ENCODE data around the gene TNKS2. TPM values are rescaled to one million over a fixed set of nuclear protein-coding genes. Genes with fewer than 3 reads are reported as not detected.

Gene TNKS2
- total RNA-seq, 1 donor from 2014 or later: 56.2 TPM

DNA sequence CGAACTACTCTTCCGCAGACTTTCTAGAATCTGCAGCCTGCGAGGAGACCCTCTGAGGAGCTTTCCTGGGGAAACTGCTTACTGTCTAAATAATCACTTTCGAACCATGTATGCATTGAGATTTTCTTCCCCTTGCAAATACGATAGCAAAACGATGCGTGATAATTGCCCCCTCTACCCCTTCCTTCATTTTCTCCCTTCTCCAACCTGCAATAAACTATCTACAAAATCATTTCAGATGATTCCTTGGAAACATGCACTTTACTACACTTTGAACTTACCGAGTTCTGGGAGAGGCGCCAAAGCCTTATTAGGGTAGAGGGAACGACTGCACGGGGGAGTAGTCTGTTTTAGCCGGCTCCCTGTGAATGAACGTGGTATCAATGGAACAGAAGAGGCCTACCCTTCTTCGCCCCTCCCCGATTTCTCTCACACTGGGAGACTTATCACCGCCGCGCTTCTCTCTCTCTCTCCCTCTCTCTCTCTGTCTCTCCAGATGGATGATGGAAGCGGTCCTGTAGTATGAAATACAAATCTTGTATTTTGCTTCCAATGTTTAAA is 111.0 kb downstream of the TNKS2 start, which contains the start of gene FGFBP3:
Gene FGFBP3, minus strand, starts transcription at position 370 of the 561 bp plus-strand sequence. CDS start 517 bp downstream, outside the sequence.
- Histone ChIP-seq H2AFZ (ENCODE audit: low read depth, low read length) (peak within 1 kb of the TSS; percentile 90), H3K4me3 (ENCODE audit: insufficient read depth, low read depth, low read length) (peak within 1 kb of the TSS; percentile 79), H3K27ac (ENCODE audit: low read depth, low read length) (no peak within 1 kb of the TSS), H3K9ac (ENCODE audit: low read length) (peak within 1 kb of the TSS; percentile 65), H4K20me1 (ENCODE audit: insufficient read depth, low read length) (peaks cover 7% of the 10 kb centered on the region), H3K4me2 (ENCODE audit: low read length) (peak within 1 kb of the TSS; percentile 91), H3K4me1 (ENCODE audit: insufficient read depth, low read length) (peaks cover 3% of the 10 kb centered on the region), H3K36me3 (ENCODE audit: insufficient read depth, low read length) (no peaks in the 10 kb centered on the region), H3K27me3 (ENCODE audit: insufficient read depth, low read length) (no peaks in the 10 kb centered on the region), H3K79me2 (ENCODE audit: insufficient read depth, low read length) (no peaks in the 10 kb centered on the region), H3K9me3 (ENCODE audit: insufficient read depth, low read depth, low read length) (no peaks in the 10 kb centered on the region)
- Mint-ChIP-seq H3K27ac (ENCODE audit: unreplicated experiment) (peak within 1 kb of the TSS; percentile 14), H3K4me3 (ENCODE audit: unreplicated experiment) (peak within 1 kb of the TSS; percentile 89), H3K9me3 (ENCODE audit: unreplicated experiment) (no peaks in the 10 kb centered on the region), H3K36me3 (ENCODE audit: low read depth, unreplicated experiment) (no peaks in the 10 kb centered on the region), H3K4me1 (ENCODE audit: low read depth, unreplicated experiment) (peaks cover 6% of the 10 kb centered on the region), H3K27me3 (ENCODE audit: low read depth, unreplicated experiment) (no peaks in the 10 kb centered on the region)
- TF ChIP-seq, protein P1, sequence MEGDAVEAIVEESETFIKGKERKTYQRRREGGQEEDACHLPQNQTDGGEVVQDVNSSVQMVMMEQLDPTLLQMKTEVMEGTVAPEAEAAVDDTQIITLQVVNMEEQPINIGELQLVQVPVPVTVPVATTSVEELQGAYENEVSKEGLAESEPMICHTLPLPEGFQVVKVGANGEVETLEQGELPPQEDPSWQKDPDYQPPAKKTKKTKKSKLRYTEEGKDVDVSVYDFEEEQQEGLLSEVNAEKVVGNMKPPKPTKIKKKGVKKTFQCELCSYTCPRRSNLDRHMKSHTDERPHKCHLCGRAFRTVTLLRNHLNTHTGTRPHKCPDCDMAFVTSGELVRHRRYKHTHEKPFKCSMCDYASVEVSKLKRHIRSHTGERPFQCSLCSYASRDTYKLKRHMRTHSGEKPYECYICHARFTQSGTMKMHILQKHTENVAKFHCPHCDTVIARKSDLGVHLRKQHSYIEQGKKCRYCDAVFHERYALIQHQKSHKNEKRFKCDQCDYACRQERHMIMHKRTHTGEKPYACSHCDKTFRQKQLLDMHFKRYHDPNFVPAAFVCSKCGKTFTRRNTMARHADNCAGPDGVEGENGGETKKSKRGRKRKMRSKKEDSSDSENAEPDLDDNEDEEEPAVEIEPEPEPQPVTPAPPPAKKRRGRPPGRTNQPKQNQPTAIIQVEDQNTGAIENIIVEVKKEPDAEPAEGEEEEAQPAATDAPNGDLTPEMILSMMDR (IDR thresholded peaks at IDR 0.05; ENCODE audit: insufficient read depth, low read depth, low read length): no peak
- TF ChIP-seq EZH2 (IDR thresholded peaks at IDR 0.05; ENCODE audit: insufficient read depth, low read length): no peak
- no peak for FAIRE-seq
- peak; percentile 52 for DNase-seq (ENCODE audit: low read depth)

DNA sequence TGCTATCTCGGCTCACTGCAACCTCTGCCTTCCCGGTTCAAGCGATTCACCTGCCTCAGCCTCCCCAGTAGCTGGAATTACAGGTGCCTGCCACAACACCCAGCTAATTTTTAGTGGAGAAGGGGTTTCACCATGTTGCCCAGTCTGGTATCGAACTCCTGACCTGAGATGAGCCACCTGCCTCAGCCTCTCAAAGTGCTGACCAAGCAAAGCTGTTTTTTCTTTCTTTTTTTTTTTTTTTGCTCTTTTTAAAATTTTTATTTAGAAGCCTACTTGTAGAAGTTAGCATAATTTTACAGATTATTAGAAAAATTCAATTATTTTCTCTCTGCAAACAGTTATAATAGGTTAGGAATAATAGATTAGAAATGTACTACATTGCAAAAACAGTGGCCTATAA is 112.2 kb downstream of the TNKS2 start:
- Histone ChIP-seq H2AFZ (ENCODE audit: low read depth, low read length) (no peak overlapping the region), H3K79me2 (ENCODE audit: insufficient read depth, low read length) (no peaks in the 10 kb centered on the region), H3K27me3 (ENCODE audit: insufficient read depth, low read length) (no peaks in the 10 kb centered on the region), H3K4me2 (ENCODE audit: low read length) (no peak overlapping the region), H3K27ac (ENCODE audit: low read depth, low read length) (no peak overlapping the region), H3K4me1 (ENCODE audit: insufficient read depth, low read length) (peaks cover 3% of the 10 kb centered on the region), H3K4me3 (ENCODE audit: insufficient read depth, low read depth, low read length) (no peak overlapping the region), H3K36me3 (ENCODE audit: insufficient read depth, low read length) (no peaks in the 10 kb centered on the region), H4K20me1 (ENCODE audit: insufficient read depth, low read length) (peaks cover 7% of the 10 kb centered on the region), H3K9ac (ENCODE audit: low read length) (no peak overlapping the region), H3K9me3 (ENCODE audit: insufficient read depth, low read depth, low read length) (no peaks in the 10 kb centered on the region)
- no peaks in the 10 kb centered on the region for H3K9me3 Mint-ChIP-seq (ENCODE audit: unreplicated experiment)
- no peak overlapping the region for H3K27ac Mint-ChIP-seq (ENCODE audit: unreplicated experiment)
- FAIRE-seq (no peak), DNase-seq (ENCODE audit: low read depth) (no peak)
- TF ChIP-seq, protein P1 (IDR thresholded peaks at IDR 0.05; ENCODE audit: insufficient read depth, low read depth, low read length): no peak
- TF ChIP-seq EZH2 (IDR thresholded peaks at IDR 0.05; ENCODE audit: insufficient read depth, low read length): no peak
- H3K4me1 Mint-ChIP-seq (ENCODE audit: low read depth, unreplicated experiment): peaks cover 6% of the 10 kb centered on the region
- no peaks in the 10 kb centered on the region for H3K27me3 Mint-ChIP-seq (ENCODE audit: low read depth, unreplicated experiment)
- H3K4me3 Mint-ChIP-seq (ENCODE audit: unreplicated experiment): no peak overlapping the region
- no peaks in the 10 kb centered on the region for H3K36me3 Mint-ChIP-seq (ENCODE audit: low read depth, unreplicated experiment)

Other genes with a start within 250 kb of the TNKS2 start
- 3.7 and 4.9 TPM in 2 replicates for gene PPP1R3C, start 165.4 kb upstream of the TNKS2 start, total RNA-seq
- gene FGFBP3, start 111.1 kb downstream of the TNKS2 start, total RNA-seq: 1.9 and 3.3 TPM in 2 replicates
- gene BTAF1, start 125.3 kb downstream of the TNKS2 start, total RNA-seq: 29.2 and 30.8 TPM in 2 replicates